IPS DF 19.7 (cell line): ENCODE results near the gene TIGD7.
"Not testable (repeated sequence)": the region's sequence is repeated elsewhere in the genome, so short reads cannot be mapped to it uniquely, and the experiment has no call there.

Experiments
- DNase-seq: peaks from one replicate; pipeline ENCODE4 v3.0.0-alpha.2; 2013; ENCODE audit warnings: low read depth, low spot score

TIGD7 gene

DNA sequence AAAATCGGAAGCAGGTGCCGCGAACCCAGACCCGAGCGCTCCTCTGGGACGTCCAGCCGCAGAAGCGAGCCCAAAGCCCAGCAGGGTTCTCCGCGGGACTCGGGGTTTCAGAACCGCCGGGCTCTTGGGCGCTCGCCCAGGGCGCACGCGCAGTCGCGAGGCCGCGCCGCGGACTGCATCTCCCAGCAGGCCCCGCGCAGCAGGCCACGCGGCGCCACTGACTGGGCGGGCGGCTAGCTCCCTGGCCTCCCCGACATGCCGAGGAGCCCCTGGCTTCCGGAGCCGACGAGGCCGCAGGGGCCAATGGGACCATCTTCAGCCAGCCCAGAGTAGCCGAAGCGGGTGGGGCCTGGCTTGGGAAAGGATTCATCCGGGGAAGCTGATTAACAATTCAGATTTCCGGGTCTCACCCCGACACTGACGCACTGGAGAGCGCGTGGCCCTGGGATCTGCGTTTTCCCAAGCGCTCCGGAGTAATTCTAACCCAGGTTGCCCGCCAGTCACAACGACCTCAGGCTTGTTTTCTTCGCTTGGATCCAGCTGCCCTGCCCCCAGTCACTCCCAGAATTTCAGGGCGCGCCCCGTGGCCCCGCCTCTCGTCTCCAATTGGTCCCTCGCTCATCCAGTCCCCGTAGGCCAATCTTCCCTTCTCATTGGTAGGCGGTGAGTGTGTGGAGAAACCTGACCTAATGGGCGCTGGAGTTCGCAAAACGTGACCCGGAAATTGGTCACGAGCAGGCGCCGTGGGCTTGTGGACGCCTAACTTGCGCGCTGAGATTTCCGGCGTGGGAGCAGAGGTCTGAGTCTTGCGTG, 22.3 kb downstream of the TIGD7 start, which contains the start of gene ZNF263:
ZNF263 (plus strand) TSS at position 762 of the 813 bp plus-strand sequence. CDS start 328 bp downstream, outside the sequence.
- DNase-seq = peak; percentile 84

GRCh38 chr16:3282103-3282729, 23.0 kb downstream of the TIGD7 start:
- no peak for DNase-seq

- no peak for DNase-seq
These were observed 23.9 kb downstream of the TIGD7 start for GRCh38 chr16:3281222-3281820.

- DNase-seq = no peak
These were observed 28.6 kb downstream of the TIGD7 start for GRCh38 chr16:3276679-3277078.

GRCh38 chr16:3274947-3275346, 30.3 kb downstream of the TIGD7 start:
- DNase-seq = no peak

DNA sequence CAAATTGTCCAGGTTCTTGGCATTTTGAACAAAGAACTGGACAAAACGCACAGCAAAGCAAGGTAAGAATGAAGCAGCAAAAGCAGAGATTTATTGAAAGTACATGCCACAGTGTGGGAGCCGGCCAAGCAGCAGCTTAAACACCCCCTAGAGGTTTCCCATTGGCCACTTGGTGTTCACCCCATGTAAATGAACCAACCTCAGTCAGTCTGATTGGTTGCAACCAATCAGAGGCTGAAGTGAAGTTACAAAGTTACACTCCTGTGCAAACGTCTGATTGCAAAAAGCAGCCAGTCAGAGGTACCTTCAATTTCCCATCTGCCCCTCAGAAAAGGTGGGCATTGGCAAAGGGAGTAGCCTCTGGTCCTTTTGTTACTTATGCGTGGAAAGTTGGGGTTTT, 30.7 kb downstream of the TIGD7 start:
- DNase-seq = no peak

- not testable (repeated sequence) for DNase-seq
These were observed 33.9 kb downstream of the TIGD7 start for GRCh38 chr16:3271281-3271680.

- DNase-seq = not testable (repeated sequence)
These were observed 34.5 kb downstream of the TIGD7 start for GRCh38 chr16:3270718-3271117.

DNA sequence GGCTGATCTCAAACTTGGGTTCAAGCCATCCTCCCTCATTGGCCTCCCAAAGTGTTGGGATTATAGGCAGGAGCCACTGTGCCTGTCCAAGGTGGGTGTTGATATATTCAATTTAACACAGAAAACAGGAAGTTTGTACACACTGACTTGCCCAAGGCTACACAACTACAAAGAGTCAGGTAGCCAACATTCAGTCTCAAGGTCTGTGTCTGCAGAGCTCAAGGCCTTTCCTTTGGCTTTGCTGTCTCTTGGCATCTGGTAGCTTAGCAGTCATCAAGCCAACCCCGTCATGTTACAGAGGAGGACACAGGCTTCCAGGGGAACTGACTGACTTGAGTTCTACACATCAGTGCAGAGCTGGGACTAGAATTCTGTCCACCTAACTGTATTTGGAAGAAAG, 36.9 kb downstream of the TIGD7 start:
- DNase-seq = no peak

GRCh38 chr16:3266873-3267537, 38.2 kb downstream of the TIGD7 start:
- no peak for DNase-seq

GRCh38 chr16:3264137-3265036, 40.8 kb downstream of the TIGD7 start:
- DNase-seq = peak; percentile 88

- DNase-seq = no peak
These were observed 42.7 kb downstream of the TIGD7 start for GRCh38 chr16:3262517-3262916.

DNA sequence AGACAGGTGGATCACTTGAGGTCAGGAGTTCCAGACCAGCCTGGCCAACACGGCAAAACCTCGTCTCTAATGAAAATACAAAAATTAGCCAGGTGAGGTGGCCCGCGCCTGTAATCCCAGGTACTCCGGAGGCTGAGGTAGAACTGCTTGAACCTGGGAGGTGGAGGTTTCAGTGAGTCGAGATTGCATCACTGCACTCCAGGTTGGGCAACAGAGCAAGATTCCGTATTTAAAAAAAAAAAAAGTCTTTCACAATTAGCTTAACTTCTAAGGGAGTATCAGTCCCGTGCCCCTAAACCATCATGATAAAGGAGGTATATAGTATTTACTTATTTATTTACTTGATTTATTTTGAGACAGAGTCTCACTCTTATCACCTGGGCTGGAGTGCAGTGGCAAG, 45.4 kb downstream of the TIGD7 start:
- no peak for DNase-seq

- DNase-seq = no peak
These were observed 48.3 kb downstream of the TIGD7 start for GRCh38 chr16:3256866-3257465.

GRCh38 chr16:3256146-3256865, 48.9 kb downstream of the TIGD7 start, which contains the start of gene MEFV:
MEFV (minus strand) TSS chr16:3256633; CDS start chr16:3256587, 46 bp downstream.
- no peak for DNase-seq

DNA sequence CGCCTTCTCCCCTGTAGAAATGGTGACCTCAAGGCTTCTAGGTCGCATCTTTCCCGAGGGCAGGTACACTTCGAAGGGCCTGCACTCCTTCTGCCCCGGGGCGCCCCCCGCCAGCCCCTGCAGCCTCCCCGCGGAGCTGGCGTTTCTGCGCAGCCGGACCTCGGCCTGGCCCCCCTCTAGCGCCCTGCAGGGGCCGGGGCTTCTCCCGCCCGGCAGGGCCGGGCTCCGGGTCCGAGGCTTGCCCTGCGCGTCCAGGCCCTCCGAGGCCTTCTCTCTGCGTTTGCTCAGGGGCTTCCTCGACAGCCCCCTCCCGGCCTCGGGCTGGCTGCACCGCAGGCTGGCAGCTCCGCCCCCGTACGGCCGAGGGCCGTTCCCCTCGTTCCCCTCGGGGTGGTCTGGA, 50.9 kb downstream of the TIGD7 start:
- no peak for DNase-seq

DNA sequence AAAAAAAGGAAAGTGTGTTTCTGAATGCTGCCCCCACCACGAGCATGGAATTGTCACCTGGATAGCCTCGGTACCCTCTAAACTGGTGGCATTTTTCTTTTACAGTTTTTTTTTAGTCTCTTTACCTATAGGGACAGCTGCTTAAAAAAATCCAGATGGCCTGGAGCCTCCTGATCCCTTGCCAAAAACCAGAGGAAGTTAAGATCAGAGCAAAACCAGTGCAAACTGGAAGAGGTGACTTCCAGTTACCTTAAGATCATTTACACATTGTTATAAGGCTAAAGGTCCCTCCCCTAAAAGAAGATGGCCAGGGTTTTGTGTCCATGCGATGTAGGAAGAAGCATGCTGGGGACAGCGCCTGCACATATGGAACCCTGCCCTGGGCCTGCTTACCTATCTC, 52.3 kb downstream of the TIGD7 start:
- DNase-seq = no peak

- no peak for DNase-seq
These were observed 55.8 kb downstream of the TIGD7 start for GRCh38 chr16:3249451-3249850.

- no peak for DNase-seq
These were observed 56.2 kb downstream of the TIGD7 start for GRCh38 chr16:3249020-3249419.
